Forelimb muscle (tissue), 1 donor: ENCODE data around the gene MEGF6. TPM values are rescaled to one million over a fixed set of nuclear protein-coding genes. Genes with fewer than 3 reads are reported as not detected.

Experiments
- DNase-seq: peaks from one replicate; pipeline ENCODE4 v3.0.0-alpha.2; 2013; ENCODE audit warnings: low read depth
- polyA plus RNA-seq: library from polyadenylated mRNA; unstranded; fragments of 120-200 nt; gene quantifications from one replicate; pipeline ENCODE4 v1.2.1, GENCODE V29; 2013; ENCODE audit not compliant: insufficient read length

Gene MEGF6
- polyA plus RNA-seq, 1 donor: 10.2 TPM

- no peak for DNase-seq
Measured at GRCh38 chr1:3608154-3608553, 3.2 kb downstream of the MEGF6 start.

GRCh38 chr1:3607703-3608065 lies 3.6 kb downstream of the MEGF6 start:
- no peak for DNase-seq

GRCh38 chr1:3606779-3607702 lies 4.3 kb downstream of the MEGF6 start:
- DNase-seq: no peak

GRCh38 chr1:3604997-3605823 lies 6.1 kb downstream of the MEGF6 start:
- DNase-seq: no peak

- no peak for DNase-seq
Measured at GRCh38 chr1:3604468-3604974, 6.8 kb downstream of the MEGF6 start.

- no peak for DNase-seq
Measured at GRCh38 chr1:3603571-3604467, 7.5 kb downstream of the MEGF6 start.

- DNase-seq: no peak
Measured at GRCh38 chr1:3603156-3603555, 8.2 kb downstream of the MEGF6 start.

- DNase-seq: no peak
Measured at GRCh38 chr1:3602375-3602774, 8.9 kb downstream of the MEGF6 start.

GRCh38 chr1:3601743-3602142 lies 9.6 kb downstream of the MEGF6 start:
- no peak for DNase-seq

- no peak for DNase-seq
Measured at GRCh38 chr1:3600354-3600753, 11.0 kb downstream of the MEGF6 start.

GRCh38 chr1:3599816-3600215 lies 11.5 kb downstream of the MEGF6 start:
- no peak for DNase-seq

- no peak for DNase-seq
Measured at GRCh38 chr1:3599286-3599811, 12.0 kb downstream of the MEGF6 start.

GRCh38 chr1:3598522-3599285 lies 12.6 kb downstream of the MEGF6 start:
- DNase-seq: no peak

GRCh38 chr1:3598051-3598491 lies 13.2 kb downstream of the MEGF6 start:
- DNase-seq: peak; percentile 41

- DNase-seq: no peak
Measured at GRCh38 chr1:3597599-3597964, 13.7 kb downstream of the MEGF6 start.

- DNase-seq: no peak
Measured at GRCh38 chr1:3596663-3597598, 14.4 kb downstream of the MEGF6 start.

- DNase-seq: no peak
Measured at GRCh38 chr1:3595949-3596348, 15.4 kb downstream of the MEGF6 start.

GRCh38 chr1:3594706-3595377 lies 16.5 kb downstream of the MEGF6 start:
- DNase-seq: no peak

- no peak for DNase-seq
Measured at GRCh38 chr1:3593745-3594144, 17.6 kb downstream of the MEGF6 start.
